Measurements from ENCODE around the gene CCT4.

DNA sequence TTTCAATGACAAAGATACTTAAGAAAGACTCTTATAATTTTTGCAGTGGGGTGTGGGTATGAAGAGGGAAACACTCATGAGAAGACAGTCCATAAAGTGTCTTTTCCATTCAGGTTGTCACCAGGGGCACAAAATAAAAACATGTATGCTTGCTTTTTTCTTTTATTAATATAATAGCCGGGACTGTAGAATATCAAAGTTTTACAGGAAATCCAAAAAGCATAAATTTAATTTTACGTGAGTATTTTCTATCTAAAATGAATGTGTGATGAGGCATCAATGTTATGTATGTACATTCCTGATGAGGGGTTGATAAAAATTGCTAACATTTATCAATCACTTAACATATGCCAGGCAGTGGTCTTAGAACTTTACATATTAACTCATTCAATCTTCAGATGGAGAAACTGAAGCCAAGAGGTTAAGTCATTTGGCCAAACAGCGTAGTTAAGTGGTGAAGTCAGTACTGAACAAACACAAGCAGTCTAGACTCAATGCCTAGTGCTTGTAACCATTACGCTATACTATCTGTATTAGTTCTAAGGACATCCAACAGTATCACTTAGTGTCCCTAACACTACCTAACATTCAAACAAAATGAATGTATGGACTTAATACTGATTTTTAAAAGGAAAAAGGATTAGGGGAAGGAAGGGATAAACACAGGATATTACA lies 10.7 kb downstream of the CCT4 start:
- TF ChIP-seq, protein P1, sequence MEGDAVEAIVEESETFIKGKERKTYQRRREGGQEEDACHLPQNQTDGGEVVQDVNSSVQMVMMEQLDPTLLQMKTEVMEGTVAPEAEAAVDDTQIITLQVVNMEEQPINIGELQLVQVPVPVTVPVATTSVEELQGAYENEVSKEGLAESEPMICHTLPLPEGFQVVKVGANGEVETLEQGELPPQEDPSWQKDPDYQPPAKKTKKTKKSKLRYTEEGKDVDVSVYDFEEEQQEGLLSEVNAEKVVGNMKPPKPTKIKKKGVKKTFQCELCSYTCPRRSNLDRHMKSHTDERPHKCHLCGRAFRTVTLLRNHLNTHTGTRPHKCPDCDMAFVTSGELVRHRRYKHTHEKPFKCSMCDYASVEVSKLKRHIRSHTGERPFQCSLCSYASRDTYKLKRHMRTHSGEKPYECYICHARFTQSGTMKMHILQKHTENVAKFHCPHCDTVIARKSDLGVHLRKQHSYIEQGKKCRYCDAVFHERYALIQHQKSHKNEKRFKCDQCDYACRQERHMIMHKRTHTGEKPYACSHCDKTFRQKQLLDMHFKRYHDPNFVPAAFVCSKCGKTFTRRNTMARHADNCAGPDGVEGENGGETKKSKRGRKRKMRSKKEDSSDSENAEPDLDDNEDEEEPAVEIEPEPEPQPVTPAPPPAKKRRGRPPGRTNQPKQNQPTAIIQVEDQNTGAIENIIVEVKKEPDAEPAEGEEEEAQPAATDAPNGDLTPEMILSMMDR (IDR thresholded peaks at IDR 0.05) = no peak
- TF ChIP-seq POLR2A (IDR thresholded peaks at IDR 0.05) = no peak
